Renal cortical epithelial cell (primary cell): ENCODE results near the gene FUNDC1. TPM values are rescaled to one million over a fixed set of nuclear protein-coding genes. Genes with fewer than 3 reads are reported as not detected.

Experiments used
- DNase-seq: peaks from one replicate; pipeline ENCODE4 v3.0.0-alpha.2; 2011; ENCODE audit warnings: low read depth
- total RNA-seq: library from RNA; depleted of rRNA; stranded (reverse); fragments of >200 nt; gene quantifications from 2 replicates; pipeline ENCODE4 v1.2.3, GENCODE V29; 2014

The FUNDC1 gene
- total RNA-seq, 1 donor from 2014 or later = 21.9 TPM

GRCh38 chrX:44480591-44480990 lies 62.1 kb downstream of the FUNDC1 start:
- DNase-seq = peak; percentile 83

- DNase-seq = peak; percentile 14
Measured at GRCh38 chrX:44474410-44474809, 68.2 kb downstream of the FUNDC1 start.

Other genes with a start within 250 kb of the FUNDC1 start
- 0.17 and 3.2 TPM in 2 replicates for gene EFHC2, start 199.2 kb downstream of the FUNDC1 start, total RNA-seq